Measurements from ENCODE around the gene EPHB6.

Gene EPHB6, protein sequence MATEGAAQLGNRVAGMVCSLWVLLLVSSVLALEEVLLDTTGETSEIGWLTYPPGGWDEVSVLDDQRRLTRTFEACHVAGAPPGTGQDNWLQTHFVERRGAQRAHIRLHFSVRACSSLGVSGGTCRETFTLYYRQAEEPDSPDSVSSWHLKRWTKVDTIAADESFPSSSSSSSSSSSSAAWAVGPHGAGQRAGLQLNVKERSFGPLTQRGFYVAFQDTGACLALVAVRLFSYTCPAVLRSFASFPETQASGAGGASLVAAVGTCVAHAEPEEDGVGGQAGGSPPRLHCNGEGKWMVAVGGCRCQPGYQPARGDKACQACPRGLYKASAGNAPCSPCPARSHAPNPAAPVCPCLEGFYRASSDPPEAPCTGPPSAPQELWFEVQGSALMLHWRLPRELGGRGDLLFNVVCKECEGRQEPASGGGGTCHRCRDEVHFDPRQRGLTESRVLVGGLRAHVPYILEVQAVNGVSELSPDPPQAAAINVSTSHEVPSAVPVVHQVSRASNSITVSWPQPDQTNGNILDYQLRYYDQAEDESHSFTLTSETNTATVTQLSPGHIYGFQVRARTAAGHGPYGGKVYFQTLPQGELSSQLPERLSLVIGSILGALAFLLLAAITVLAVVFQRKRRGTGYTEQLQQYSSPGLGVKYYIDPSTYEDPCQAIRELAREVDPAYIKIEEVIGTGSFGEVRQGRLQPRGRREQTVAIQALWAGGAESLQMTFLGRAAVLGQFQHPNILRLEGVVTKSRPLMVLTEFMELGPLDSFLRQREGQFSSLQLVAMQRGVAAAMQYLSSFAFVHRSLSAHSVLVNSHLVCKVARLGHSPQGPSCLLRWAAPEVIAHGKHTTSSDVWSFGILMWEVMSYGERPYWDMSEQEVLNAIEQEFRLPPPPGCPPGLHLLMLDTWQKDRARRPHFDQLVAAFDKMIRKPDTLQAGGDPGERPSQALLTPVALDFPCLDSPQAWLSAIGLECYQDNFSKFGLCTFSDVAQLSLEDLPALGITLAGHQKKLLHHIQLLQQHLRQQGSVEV

DNA sequence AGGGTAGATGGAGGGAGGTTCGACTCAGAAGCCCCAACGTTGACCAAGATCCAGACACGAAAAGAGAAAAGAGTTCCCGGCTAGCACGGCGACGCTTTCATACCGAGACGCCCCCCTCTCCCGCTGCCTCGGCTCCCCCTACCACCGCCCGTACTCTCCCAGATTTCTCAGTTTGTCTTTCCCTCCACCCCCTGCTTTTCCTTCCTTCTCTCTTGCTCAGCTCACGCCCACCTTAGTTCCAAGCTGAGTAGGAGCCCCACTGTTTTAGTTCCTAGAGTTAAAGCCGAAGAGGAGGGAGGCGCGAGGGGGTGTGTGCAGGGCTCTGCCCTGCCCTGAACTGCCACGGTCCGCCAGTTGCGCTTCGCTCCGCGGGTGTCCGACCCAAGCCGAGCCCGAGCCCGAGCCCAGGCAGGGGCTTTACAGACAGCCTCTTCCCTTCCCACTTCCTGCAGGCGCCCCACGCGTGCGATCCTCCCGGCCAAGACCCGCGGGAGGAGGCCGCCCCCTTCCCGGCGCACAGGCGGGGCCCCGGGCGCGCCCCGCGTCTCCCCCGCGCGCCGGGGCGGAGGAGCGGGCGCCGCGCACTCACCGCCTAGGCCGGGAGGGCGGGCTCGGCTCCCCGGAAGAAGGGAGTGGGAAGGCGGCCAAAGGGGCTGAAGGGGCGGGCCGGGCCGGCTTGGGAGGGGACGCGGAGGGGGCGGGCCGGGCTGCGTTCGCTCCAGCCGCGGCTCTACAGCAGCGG is at the start of gene EPHB6:
EPHB6 (plus strand) TSS at position 705 of the 742 bp plus-strand sequence. CDS start 8,152 bp downstream, outside the sequence.
- Mint-ChIP-seq H3K27me3 (ENCODE audit: low read depth) (peaks cover 35% of the 10 kb centered on the region), H3K9me3 (no peaks in the 10 kb centered on the region), H3K27ac (peak within 1 kb of the TSS; percentile 71), H3K4me3 (peak within 1 kb of the TSS; percentile 96), H3K36me3 (ENCODE audit: low read depth) (no peaks in the 10 kb centered on the region), H3K4me1 (ENCODE audit: low read depth) (peaks cover 13% of the 10 kb centered on the region)

DNA sequence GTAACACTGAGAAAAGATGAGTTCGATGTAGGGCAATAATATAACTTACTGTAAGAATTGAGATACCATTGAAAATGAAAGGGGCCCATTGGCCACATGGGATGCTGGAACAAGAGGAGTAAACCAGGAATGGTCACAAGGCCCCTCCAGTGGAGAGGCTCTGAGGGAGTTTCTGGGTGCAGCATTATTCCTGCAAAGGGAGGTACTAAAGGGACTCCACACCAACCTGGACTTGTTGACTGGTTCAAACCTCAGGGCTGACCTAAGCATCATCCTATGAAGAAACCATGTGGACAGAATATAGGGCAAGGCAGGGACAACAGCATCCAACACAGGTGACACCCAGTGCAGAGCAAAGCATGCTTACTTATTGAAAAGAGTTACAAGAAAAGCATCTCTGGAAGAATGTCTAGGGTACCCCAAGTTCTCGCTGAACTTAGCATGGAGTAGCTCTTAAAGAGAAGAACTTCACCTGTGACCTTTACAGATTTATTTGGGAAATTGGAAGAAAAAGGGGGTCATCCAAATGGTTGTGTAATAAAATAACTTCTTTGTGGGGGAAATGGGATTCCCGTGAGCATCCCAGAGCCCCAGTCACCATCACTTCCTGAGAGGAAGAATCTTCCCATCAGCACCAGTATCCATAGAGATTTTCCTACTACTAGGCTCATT is 49.4 kb upstream of the EPHB6 start:
- Mint-ChIP-seq H3K9me3 (no peaks in the 10 kb centered on the region), H3K4me3 (peak overlapping the region; percentile 22), H3K36me3 (ENCODE audit: low read depth) (peaks cover 50% of the 10 kb centered on the region), H3K4me1 (ENCODE audit: low read depth) (peaks cover 86% of the 10 kb centered on the region), H3K27me3 (ENCODE audit: low read depth) (no peaks in the 10 kb centered on the region), H3K27ac (peak overlapping the region; percentile 100)

DNA sequence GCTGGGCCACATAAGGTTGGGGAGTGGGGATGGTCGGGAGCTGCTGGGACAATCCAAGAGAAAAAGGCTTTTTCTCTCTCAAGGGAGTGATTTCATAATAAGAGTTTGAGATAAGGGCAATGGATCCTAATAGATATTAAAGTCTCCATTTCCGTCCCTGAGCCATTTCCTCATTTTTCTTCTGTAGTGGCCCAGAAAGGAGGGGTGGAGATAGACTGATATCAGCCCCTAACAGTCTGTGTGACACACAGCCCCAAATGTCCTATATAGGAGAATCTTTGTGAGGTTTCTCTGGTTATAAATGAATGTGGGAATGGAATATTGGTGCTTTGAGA is 48.9 kb upstream of the EPHB6 start:
- Mint-ChIP-seq H3K9me3 (no peaks in the 10 kb centered on the region), H3K4me1 (ENCODE audit: low read depth) (peaks cover 85% of the 10 kb centered on the region), H3K27me3 (ENCODE audit: low read depth) (no peaks in the 10 kb centered on the region), H3K36me3 (ENCODE audit: low read depth) (peaks cover 45% of the 10 kb centered on the region), H3K4me3 (no peak overlapping the region), H3K27ac (peak overlapping the region; percentile 100)

DNA sequence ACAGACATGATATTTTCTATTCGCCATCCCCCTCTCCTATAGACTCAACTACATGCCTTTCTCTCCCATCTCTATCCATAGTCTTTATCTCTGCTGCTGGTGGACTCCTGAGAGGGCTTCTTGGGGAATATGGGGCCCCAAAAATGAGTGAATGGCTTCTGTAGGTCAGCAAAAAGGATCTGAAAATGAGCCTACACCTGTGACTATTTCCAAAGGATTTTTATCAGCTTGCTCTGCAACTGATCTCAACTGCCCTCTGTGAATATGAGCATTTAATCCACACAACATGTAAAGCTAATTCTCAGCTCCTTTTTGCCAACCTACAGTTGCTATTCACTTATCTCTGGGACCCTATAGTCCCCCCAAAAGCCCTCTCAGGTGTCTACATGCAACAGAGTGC is 47.9 kb upstream of the EPHB6 start:
- Mint-ChIP-seq H3K27me3 (ENCODE audit: low read depth) (no peaks in the 10 kb centered on the region), H3K27ac (peak overlapping the region; percentile 100), H3K4me3 (peak overlapping the region; percentile 78), H3K36me3 (ENCODE audit: low read depth) (peaks cover 36% of the 10 kb centered on the region), H3K9me3 (no peaks in the 10 kb centered on the region), H3K4me1 (ENCODE audit: low read depth) (peaks cover 86% of the 10 kb centered on the region)

DNA sequence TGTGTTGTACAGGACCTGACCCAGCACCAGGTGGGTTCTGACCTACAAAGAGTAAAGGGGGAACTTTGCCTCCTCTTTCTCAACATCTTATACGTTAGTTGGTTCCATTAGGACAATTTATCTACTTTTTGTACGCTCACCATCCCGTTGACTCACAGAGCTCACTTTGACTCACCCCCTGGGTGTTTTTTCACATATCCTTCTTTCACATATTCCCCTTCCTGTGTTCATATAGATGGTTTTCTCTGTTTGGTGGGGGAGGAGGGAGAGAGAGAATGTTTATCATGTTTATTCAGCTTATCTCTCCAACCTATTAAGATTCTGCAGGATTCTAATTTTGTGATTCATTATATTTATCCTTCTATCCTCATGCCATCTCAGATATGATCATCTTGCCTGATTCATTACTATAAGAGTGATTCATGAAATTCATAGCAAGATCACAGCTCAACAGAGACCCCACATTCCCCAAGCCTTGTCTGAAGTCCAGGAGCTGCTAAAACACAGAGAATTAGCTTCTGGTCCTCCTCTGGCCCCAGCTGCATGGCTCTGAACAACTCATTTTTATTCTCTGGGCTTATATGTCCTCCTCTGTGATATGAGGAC is 46.9 kb upstream of the EPHB6 start:
- Mint-ChIP-seq H3K27ac (peak overlapping the region; percentile 100), H3K36me3 (ENCODE audit: low read depth) (peaks cover 26% of the 10 kb centered on the region), H3K9me3 (no peaks in the 10 kb centered on the region), H3K4me1 (ENCODE audit: low read depth) (peaks cover 87% of the 10 kb centered on the region), H3K4me3 (peak overlapping the region; percentile 78), H3K27me3 (ENCODE audit: low read depth) (no peaks in the 10 kb centered on the region)

DNA sequence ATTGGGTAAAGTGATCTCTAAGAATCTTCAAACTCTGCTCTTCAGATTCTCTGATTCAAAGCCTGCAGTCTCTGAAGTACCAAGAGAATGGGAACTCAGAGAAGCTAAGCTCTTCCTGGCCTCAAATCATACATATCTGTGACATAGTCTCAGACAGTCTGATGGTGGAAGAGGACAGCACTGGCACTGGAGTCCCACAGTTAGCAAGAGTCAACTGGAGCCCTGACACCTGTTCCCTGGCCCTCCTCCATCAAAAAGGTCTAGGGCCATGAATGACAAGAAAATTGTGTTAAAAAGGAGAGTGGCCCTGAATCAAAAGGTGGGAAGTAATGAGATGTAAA is 46.4 kb upstream of the EPHB6 start:
- Mint-ChIP-seq H3K27ac (peak overlapping the region; percentile 100), H3K27me3 (ENCODE audit: low read depth) (no peaks in the 10 kb centered on the region), H3K9me3 (no peaks in the 10 kb centered on the region), H3K4me3 (peak overlapping the region; percentile 78), H3K4me1 (ENCODE audit: low read depth) (peaks cover 87% of the 10 kb centered on the region), H3K36me3 (ENCODE audit: low read depth) (peaks cover 21% of the 10 kb centered on the region)

DNA sequence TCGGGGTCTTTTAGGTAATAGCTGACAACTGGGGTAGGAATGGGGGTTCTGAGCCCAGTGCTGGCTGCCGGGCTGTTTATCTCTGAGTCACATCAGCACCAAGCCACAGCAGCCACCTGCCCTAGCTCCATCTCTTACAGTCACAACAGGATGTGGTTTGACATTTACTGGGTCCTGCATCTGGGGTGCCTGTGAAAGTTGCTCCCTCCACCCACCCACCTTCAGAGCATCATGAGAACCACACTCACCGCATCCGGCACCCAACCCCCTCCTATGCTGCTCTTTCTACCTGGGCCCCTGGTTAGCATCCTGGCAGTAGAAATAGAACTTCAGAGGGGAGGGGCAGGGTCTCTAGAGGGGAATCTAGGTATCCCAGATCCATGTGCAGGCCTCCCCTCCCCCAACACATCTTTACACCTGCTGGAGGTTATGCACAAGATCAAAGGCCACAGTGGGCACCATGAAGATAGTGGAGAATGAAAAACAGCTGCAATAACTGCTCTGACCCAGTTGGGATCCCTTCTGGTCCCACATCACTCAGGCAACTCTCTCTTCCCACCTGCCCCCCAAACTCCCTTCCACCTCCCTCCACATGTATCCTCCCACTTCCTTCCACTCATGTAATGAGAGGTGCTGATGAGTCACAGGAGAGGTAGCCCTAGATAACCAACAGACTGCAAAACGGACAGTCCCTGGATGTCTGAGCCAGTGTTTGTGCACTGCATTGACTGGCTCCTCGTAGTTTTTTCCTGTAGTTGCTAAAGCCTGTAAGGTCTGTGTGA is 45.9 kb upstream of the EPHB6 start:
- H3K4me3 Mint-ChIP-seq: peak overlapping the region; percentile 78
- H3K4me1 Mint-ChIP-seq (ENCODE audit: low read depth): peaks cover 87% of the 10 kb centered on the region
- H3K27ac Mint-ChIP-seq: peak overlapping the region; percentile 100
- H3K27me3 Mint-ChIP-seq (ENCODE audit: low read depth): no peaks in the 10 kb centered on the region
- no peaks in the 10 kb centered on the region for H3K9me3 Mint-ChIP-seq
- peaks cover 15% of the 10 kb centered on the region for H3K36me3 Mint-ChIP-seq (ENCODE audit: low read depth)

DNA sequence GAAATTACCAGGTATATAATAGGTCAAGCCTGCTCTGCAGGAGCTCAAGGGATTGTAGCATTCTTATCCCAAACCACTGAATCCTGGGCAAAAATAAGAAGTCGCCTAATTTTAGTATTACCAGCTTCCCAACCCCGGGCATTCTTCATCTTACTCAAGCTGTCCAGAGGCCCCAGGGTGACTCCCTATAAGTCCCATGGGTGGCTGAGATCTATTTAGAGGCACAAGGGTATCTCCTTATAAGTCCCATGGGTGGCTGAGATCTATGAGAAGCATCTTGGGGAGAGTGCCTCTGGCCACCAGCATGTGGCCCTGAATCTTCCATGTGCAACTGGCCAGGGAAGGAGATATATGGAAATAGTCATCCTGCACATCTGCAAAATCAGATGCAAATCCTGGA is 45.2 kb upstream of the EPHB6 start:
- H3K36me3 Mint-ChIP-seq (ENCODE audit: low read depth): peaks cover 9% of the 10 kb centered on the region
- peak overlapping the region; percentile 78 for H3K4me3 Mint-ChIP-seq
- no peaks in the 10 kb centered on the region for H3K27me3 Mint-ChIP-seq (ENCODE audit: low read depth)
- no peaks in the 10 kb centered on the region for H3K9me3 Mint-ChIP-seq
- peaks cover 84% of the 10 kb centered on the region for H3K4me1 Mint-ChIP-seq (ENCODE audit: low read depth)
- peak overlapping the region; percentile 100 for H3K27ac Mint-ChIP-seq

DNA sequence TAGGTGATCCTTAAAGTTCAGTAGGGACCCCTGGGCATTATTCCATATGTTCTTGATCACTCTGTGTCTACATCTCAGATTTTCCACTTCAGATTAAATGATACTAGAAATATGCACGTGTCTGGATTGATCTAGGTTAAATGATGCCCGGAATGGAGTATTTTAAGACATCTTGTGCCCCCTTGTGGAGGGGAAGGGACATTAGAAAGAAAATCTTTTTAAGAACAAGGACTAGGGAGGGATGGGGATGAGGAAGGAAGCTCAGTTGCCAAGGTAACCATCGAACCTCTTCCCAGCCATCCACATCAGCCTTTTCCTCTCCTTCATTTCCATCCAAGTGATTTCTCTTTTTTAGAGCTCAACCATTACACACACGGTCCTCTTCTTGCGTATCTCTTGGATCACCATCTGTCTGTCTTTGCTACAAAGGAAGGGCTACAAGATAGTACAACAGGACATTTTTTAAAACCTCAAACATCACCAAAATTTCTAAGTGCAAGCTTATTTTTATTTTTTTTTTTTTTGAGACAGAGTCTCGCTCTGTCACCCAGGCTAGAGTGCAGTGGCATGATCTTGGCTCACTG is 43.6 kb upstream of the EPHB6 start:
- Mint-ChIP-seq H3K9me3 (no peaks in the 10 kb centered on the region), H3K27me3 (ENCODE audit: low read depth) (peaks cover 4% of the 10 kb centered on the region), H3K36me3 (ENCODE audit: low read depth) (no peaks in the 10 kb centered on the region), H3K4me3 (peak overlapping the region; percentile 69), H3K4me1 (ENCODE audit: low read depth) (peaks cover 71% of the 10 kb centered on the region), H3K27ac (peak overlapping the region; percentile 93)

DNA sequence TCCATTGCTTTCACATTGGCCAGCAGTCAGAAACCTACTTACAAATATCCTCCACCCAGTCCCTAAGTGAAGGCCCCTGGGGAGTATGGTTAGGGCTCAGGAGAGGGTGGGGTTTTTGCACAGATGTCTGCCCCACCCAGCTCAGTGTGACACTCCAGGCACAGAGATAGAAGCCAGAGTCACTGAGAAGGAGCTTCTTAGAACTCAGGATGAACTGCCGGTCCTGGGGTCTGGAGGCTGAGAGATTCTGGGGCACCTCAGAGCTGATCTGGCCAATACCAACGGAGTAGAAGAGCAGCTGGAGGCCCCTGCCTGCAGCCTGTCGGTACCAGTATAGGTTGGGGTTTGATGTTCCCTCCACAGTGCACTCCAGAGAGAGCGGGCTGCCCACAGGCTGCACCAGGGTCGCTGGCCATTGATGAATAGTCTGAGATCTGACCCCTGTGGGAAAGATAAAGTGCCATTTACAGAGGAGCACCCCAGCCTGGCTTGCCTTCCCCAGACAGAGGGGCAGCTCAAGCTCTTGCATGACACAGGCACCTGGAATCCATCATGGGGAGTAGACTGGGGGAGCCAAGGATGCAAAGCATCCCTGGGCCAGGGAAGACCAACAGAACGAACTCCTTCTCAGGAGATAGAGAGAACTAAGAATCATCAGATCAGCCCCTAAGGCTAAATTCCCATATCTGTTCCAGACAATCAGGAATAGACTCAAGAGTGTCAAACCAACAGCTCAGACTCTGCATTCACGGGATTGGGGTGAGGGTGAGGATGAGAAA is 42.2 kb upstream of the EPHB6 start:
- peaks cover 9% of the 10 kb centered on the region for H3K27me3 Mint-ChIP-seq (ENCODE audit: low read depth)
- peak overlapping the region; percentile 43 for H3K27ac Mint-ChIP-seq
- no peaks in the 10 kb centered on the region for H3K36me3 Mint-ChIP-seq (ENCODE audit: low read depth)
- no peaks in the 10 kb centered on the region for H3K9me3 Mint-ChIP-seq
- peak overlapping the region; percentile 60 for H3K4me3 Mint-ChIP-seq
- peaks cover 62% of the 10 kb centered on the region for H3K4me1 Mint-ChIP-seq (ENCODE audit: low read depth)

DNA sequence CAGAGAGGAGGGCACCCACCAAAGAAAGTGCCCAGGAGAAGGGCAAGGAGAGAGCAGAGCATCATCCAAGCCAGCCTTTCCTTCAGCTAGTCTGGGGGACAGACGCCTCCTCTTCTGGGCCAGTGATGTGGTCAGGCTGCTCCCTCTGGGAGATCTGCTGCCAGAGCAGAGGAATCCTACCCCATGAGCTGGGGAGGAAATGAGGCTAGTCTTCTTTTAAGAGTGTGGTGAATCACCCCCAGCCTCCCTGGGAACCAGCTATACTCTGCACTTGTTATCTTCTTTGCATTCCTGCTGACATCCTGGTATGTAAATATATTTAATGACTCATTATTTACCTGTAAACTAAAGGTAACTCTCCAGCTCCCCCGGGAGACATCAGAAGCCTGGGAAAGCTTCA is 41.6 kb upstream of the EPHB6 start:
- Mint-ChIP-seq H3K27me3 (ENCODE audit: low read depth) (peaks cover 9% of the 10 kb centered on the region), H3K4me3 (peak overlapping the region; percentile 60), H3K4me1 (ENCODE audit: low read depth) (peaks cover 58% of the 10 kb centered on the region), H3K27ac (peak overlapping the region; percentile 43), H3K9me3 (no peaks in the 10 kb centered on the region), H3K36me3 (ENCODE audit: low read depth) (no peaks in the 10 kb centered on the region)

DNA sequence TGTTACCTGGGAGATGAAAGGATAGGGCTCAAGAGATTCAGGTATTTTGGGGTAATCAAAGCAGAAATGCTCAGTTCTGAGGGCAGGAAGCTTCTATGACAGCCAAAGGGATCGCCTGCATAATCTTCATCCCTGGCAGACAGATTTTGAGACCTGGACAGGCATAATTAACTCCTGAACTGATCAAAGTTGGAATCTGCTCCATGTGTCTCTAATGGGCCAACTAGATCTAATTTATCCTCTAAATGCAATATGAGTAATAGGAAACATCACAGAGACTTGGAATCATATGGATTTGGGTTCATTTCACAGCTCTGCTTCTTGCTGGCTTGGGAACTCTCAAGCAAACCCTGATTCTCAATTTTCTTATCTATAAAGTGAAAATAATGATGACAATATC is 41.2 kb upstream of the EPHB6 start:
- Mint-ChIP-seq H3K27ac (peak overlapping the region; percentile 43), H3K4me3 (no peak overlapping the region), H3K36me3 (ENCODE audit: low read depth) (no peaks in the 10 kb centered on the region), H3K9me3 (no peaks in the 10 kb centered on the region), H3K4me1 (ENCODE audit: low read depth) (peaks cover 55% of the 10 kb centered on the region), H3K27me3 (ENCODE audit: low read depth) (peaks cover 9% of the 10 kb centered on the region)
